Ascending aorta (tissue), 2 donors: Measurements from ENCODE around the gene OBI1. TPM values are rescaled to one million over a fixed set of nuclear protein-coding genes. Genes with fewer than 3 reads are reported as not detected.

ENCODE experiments used
- DNase-seq, 2 donors: peaks; one replicate each; pipeline ENCODE4 v3.0.0-alpha.2; 2019; ENCODE audit warnings: low spot score in 2 of 2
- H3K27ac ChIP-seq, 2 donors: fragments of 200-600 bp; sonication (generic); one replicate each; pipeline ENCODE4 v1.5.1; 2016 to 2017; ENCODE audit warnings: mild to moderate bottlenecking in 1 of 2
- H3K27me3 ChIP-seq: fragments of 200-600 bp; sonication (generic); one replicate; pipeline ENCODE4 v1.5.1; 2017
- H3K36me3 ChIP-seq, 2 donors: fragments of 200-600 bp; sonication (generic); one replicate each; pipeline ENCODE4 v1.5.1; 2016
- H3K4me1 ChIP-seq, 2 donors: fragments of 200-600 bp; sonication (generic); one replicate each; pipeline ENCODE4 v1.5.1; 2016 to 2017; ENCODE audit warnings: mild to moderate bottlenecking in 1 of 2
- H3K4me3 ChIP-seq, 2 donors: fragments of 200-600 bp; sonication (generic); one replicate each; pipeline ENCODE4 v1.5.1; 2016 to 2017; ENCODE audit warnings: mild to moderate bottlenecking in 1 of 2
- H3K9me3 ChIP-seq, 2 donors: fragments of 200-600 bp; sonication (generic); one replicate each; pipeline ENCODE4 v1.5.1; 2016
- intact Hi-C: fragments of 100-400 bp; cut with DNase I; formaldehyde crosslinking; loops from one replicate; pipeline ENCODE4 v1.15.1; 2023
- total RNA-seq: library from RNA; depleted of rRNA; stranded (reverse); fragments of >200 nt; gene quantifications from one replicate; pipeline ENCODE4 v1.1.0, GENCODE V29; 2016
- TF ChIP-seq, protein P1 (sequence below), 3 experiments: fragments of 200-600 bp in 2 of 3; fragments of 450-650 bp in 1 of 3; sonication (generic) in 2 of 3; IDR thresholded peaks; one replicate each; pipeline ENCODE4 v1.5.1; 2016 to 2019; ENCODE audit warnings: antibody characterized with exemption in 3 of 3, mild to moderate bottlenecking in 1 of 3, moderate library complexity in 1 of 3

The OBI1 gene
- total RNA-seq, 1 donor from 2014 or later, result 1.8 TPM

DNA sequence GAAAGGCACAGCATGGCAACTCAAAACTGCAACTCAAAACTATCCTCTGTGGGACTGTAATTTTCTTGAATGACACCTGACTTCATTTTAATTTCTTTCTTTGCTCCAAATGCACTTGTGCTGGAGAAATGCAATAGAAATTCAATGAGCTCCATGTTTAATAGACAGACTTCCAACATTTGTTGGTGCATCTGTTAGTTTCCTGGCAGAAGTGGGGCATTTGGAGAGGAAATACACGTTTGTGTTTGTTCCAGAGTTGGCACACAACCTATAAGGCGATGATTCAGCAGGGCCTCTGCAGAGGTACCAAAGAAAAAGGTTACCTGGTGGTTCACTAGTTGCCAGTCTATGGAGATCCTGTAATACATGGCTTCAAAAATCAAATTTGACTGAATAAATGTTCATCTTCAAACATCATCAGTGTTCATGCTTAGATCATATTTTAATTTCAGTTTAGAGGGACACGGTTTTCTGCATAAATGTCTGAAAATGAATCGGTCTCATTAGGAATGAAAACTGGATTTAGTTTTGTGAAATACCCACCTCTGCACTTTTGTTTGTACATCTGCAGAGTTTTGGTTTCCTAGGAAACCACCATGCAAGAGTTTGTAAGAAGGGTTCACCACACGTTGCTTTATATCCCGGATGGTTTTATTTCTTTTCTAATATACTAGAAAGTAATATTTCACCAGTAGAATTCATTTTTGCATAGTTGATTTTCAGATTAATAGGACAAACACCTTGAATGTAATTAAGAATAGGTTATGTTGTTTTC lies 21.8 kb upstream of the OBI1 start:
- Histone ChIP-seq H3K27ac (no peak overlapping the region), H3K36me3 (no peaks in the 10 kb centered on the region), H3K27me3 (no peaks in the 10 kb centered on the region), H3K4me1 (no peaks in the 10 kb centered on the region), H3K9me3 (no peaks in the 10 kb centered on the region), H3K4me3 (no peak overlapping the region)
- TF ChIP-seq, protein P1, sequence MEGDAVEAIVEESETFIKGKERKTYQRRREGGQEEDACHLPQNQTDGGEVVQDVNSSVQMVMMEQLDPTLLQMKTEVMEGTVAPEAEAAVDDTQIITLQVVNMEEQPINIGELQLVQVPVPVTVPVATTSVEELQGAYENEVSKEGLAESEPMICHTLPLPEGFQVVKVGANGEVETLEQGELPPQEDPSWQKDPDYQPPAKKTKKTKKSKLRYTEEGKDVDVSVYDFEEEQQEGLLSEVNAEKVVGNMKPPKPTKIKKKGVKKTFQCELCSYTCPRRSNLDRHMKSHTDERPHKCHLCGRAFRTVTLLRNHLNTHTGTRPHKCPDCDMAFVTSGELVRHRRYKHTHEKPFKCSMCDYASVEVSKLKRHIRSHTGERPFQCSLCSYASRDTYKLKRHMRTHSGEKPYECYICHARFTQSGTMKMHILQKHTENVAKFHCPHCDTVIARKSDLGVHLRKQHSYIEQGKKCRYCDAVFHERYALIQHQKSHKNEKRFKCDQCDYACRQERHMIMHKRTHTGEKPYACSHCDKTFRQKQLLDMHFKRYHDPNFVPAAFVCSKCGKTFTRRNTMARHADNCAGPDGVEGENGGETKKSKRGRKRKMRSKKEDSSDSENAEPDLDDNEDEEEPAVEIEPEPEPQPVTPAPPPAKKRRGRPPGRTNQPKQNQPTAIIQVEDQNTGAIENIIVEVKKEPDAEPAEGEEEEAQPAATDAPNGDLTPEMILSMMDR (IDR thresholded peaks at IDR 0.05), result no peak
- no peak for DNase-seq
- intact Hi-C loops, result no loop called here

DNA sequence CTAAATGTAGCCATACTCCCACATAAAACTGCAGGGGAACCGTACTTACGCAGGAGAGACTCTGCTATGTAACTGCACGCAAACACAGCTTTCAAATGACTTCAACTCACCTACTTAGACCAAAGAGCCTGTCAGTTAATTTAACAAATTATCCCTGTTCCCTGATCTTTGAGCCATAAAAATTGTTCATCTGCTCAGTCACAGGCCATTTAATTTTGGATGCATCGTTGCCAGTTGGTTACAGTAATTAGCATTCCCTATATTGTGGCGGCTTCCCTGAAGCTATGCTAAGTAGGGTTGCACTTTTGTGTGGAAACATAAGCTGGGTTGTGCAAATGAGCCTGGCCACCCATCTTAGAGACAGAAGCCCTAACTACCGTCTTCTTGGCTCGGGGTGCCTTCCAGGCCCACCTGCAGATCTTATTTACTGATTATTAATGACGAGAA lies 21.2 kb upstream of the OBI1 start:
- H3K9me3 ChIP-seq, result no peaks in the 10 kb centered on the region
- no peaks in the 10 kb centered on the region for H3K36me3 ChIP-seq
- intact Hi-C loops, result no loop called here
- H3K4me3 ChIP-seq, result no peak overlapping the region
- H3K27ac ChIP-seq, result no peak overlapping the region
- DNase-seq, result no peak
- no peaks in the 10 kb centered on the region for H3K4me1 ChIP-seq
- no peaks in the 10 kb centered on the region for H3K27me3 ChIP-seq
- TF ChIP-seq, protein P1 (IDR thresholded peaks at IDR 0.05), result no peak

DNA sequence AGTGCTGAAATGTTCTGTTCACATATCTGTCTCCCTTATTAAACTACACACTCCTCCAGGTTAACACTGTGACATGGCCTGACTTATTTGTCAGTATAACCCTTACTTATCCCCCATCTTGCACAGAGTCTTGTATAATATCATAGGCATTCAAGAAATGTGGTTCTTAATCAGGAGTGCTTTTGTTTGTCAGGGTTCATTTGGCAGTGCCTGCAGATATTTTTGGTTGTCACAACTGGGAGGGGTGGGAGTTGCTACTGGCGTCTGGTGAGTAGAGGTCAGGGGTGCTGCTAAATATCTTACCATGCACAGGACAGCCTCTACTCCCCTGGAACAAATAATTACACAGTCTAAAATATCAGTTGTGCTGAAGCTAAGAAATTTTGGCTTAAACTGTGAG lies 20.4 kb upstream of the OBI1 start:
- H3K9me3 ChIP-seq, result no peaks in the 10 kb centered on the region
- TF ChIP-seq, protein P1 (IDR thresholded peaks at IDR 0.05), result no peak
- no peak overlapping the region for H3K4me3 ChIP-seq
- DNase-seq, result no peak
- H3K4me1 ChIP-seq, result no peaks in the 10 kb centered on the region
- no peaks in the 10 kb centered on the region for H3K27me3 ChIP-seq
- intact Hi-C loops, result no loop called here
- H3K36me3 ChIP-seq, result no peaks in the 10 kb centered on the region
- no peak overlapping the region for H3K27ac ChIP-seq

DNA sequence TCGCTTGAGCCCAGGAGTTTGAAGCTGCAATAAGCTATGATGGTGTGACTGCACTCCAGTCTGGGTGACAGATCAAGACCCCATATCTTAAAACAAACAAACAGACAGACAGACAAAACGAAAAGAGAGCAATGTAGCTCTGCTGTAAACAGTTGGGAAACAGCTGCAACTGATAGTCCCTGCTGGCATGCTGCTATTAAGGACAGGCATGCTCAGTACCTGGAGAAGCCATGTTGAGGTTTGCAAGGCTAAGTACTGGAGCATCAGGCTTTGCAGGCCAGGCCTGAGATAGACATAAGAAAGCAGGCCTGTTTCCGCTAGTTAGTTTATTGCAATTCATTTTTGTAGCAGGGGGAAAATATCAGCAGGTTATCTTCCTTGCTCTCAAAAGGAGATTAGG lies 16.2 kb upstream of the OBI1 start:
- TF ChIP-seq, protein P1 (IDR thresholded peaks at IDR 0.05), result no peak
- Histone ChIP-seq H3K4me1 (no peaks in the 10 kb centered on the region), H3K9me3 (no peaks in the 10 kb centered on the region), H3K4me3 (no peak overlapping the region), H3K27me3 (no peaks in the 10 kb centered on the region), H3K36me3 (no peaks in the 10 kb centered on the region), H3K27ac (no peak overlapping the region)
- DNase-seq, result no peak
- intact Hi-C loops, result no loop called here

DNA sequence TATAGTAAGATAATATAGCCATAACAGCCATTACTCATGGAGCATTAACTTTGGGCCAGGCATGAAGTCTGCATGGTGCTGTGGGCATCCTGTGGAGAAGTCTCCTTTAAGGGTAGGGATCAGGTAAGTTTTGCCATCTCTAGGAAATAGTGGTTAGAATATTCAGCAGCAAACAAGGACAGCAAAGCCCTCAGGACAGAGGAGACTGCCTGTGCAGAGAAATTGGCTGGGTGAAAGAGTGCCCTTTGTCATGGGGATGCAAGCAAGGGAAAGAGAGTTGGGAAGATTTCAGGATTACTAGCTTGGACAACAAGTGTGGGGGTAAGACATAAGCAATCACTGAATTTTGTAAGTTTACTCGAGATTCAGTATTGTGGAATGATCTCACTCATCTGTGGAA lies 15.7 kb upstream of the OBI1 start:
- H3K9me3 ChIP-seq, result no peaks in the 10 kb centered on the region
- TF ChIP-seq, protein P1 (IDR thresholded peaks at IDR 0.05), result no peak
- H3K27ac ChIP-seq, result no peak overlapping the region
- DNase-seq, result no peak
- H3K27me3 ChIP-seq, result no peaks in the 10 kb centered on the region
- intact Hi-C loops, result no loop called here
- no peaks in the 10 kb centered on the region for H3K36me3 ChIP-seq
- H3K4me1 ChIP-seq, result no peaks in the 10 kb centered on the region
- H3K4me3 ChIP-seq, result no peak overlapping the region
